ENCODE results near the gene OSBPL1A.

The OSBPL1A gene

GRCh38 chr18:24326211-24326610, 71.4 kb downstream of the OSBPL1A start:
- no peak for DNase-seq

GRCh38 chr18:24322584-24323136, 75.0 kb downstream of the OSBPL1A start:
- no peak for DNase-seq

- no peak for DNase-seq
Measured at GRCh38 chr18:24321071-24321470, 76.6 kb downstream of the OSBPL1A start.

- DNase-seq: no peak
Measured at GRCh38 chr18:24319757-24320156, 77.9 kb downstream of the OSBPL1A start.

GRCh38 chr18:24317370-24317769, 80.3 kb downstream of the OSBPL1A start:
- no peak for DNase-seq

GRCh38 chr18:24315170-24315569, 82.5 kb downstream of the OSBPL1A start:
- DNase-seq: no peak

GRCh38 chr18:24306201-24306600, 91.4 kb downstream of the OSBPL1A start:
- no peak for DNase-seq

GRCh38 chr18:24300703-24301102, 96.9 kb downstream of the OSBPL1A start:
- no peak for DNase-seq

- DNase-seq: no peak
Measured at GRCh38 chr18:24296276-24296675, 101.3 kb downstream of the OSBPL1A start.

GRCh38 chr18:24293254-24293653, 104.4 kb downstream of the OSBPL1A start:
- no peak for DNase-seq

GRCh38 chr18:24278591-24278990, 119.0 kb downstream of the OSBPL1A start:
- no peak for DNase-seq

GRCh38 chr18:24277516-24278195, 120.0 kb downstream of the OSBPL1A start:
- no peak for DNase-seq

GRCh38 chr18:24276994-24277393, 120.6 kb downstream of the OSBPL1A start:
- no peak for DNase-seq

- DNase-seq: no peak
Measured at GRCh38 chr18:24274837-24275236, 122.8 kb downstream of the OSBPL1A start.

- no peak for DNase-seq
Measured at GRCh38 chr18:24273596-24273995, 124.0 kb downstream of the OSBPL1A start.

- no peak for DNase-seq
Measured at GRCh38 chr18:24272229-24272525, 125.4 kb downstream of the OSBPL1A start.

GRCh38 chr18:24271381-24272228, 126.0 kb downstream of the OSBPL1A start:
- peak; percentile 59 for DNase-seq

GRCh38 chr18:24270937-24271380, 126.7 kb downstream of the OSBPL1A start:
- DNase-seq: peak; percentile 29

- DNase-seq: no peak
Measured at GRCh38 chr18:24270358-24270936, 127.2 kb downstream of the OSBPL1A start.

GRCh38 chr18:24268784-24269550, 128.7 kb downstream of the OSBPL1A start:
- no peak for DNase-seq

GRCh38 chr18:24267878-24268277, 129.7 kb downstream of the OSBPL1A start:
- no peak for DNase-seq

- no peak for DNase-seq
Measured at GRCh38 chr18:24266131-24266530, 131.5 kb downstream of the OSBPL1A start.

GRCh38 chr18:24265502-24266064, 132.0 kb downstream of the OSBPL1A start:
- DNase-seq: no peak

Measured in NCI-H2227 treated with DMSO at 0.1 percent for 48 hours (cell line).